Mesendoderm (in vitro differentiated cells): ENCODE results near the gene LCE3D.
"Not testable (repeated sequence)": the region's sequence is repeated elsewhere in the genome, so short reads cannot be mapped to it uniquely, and the experiment has no call there.

ENCODE experiments used
- DNase-seq: peaks from one replicate; pipeline ENCODE4 v3.0.0; 2013
- H2AK5ac ChIP-seq: 2 replicates; pipeline ENCODE4 v1.6.1; 2013; ENCODE audit warnings: low read length, inconsistent platforms
- H2BK120ac ChIP-seq: 2 replicates; pipeline ENCODE4 v1.6.1; 2013; ENCODE audit warnings: low read depth, mild to moderate bottlenecking, low read length, moderate library complexity, mixed read lengths
- H2BK15ac ChIP-seq: replicated peaks from 2 replicates; pipeline ENCODE4 v1.6.1; 2013; ENCODE audit warnings: low read depth, mild to moderate bottlenecking, moderate library complexity
- H2BK5ac ChIP-seq: 2 replicates; pipeline ENCODE4 v1.6.1; 2013; ENCODE audit warnings: low read length, inconsistent platforms
- H3K18ac ChIP-seq: 2 replicates; pipeline ENCODE4 v1.6.1; 2013; ENCODE audit warnings: mild to moderate bottlenecking, low read length, mixed read lengths
- H3K23ac ChIP-seq: one replicate; pipeline ENCODE4 v1.6.1; 2013; ENCODE audit warnings: low read length
- H3K27ac ChIP-seq: 2 replicates; pipeline ENCODE4 v1.5.1; 2013; ENCODE audit warnings: low read depth, mild to moderate bottlenecking, inconsistent platforms, low read length, moderate library complexity
- H3K27me3 ChIP-seq: 2 replicates; pipeline ENCODE4 v1.6.1; 2013; ENCODE audit warnings: low read length, control low read depth, mild to moderate bottlenecking, inconsistent platforms; ENCODE audit not compliant: insufficient read depth, poor library complexity
- H3K36me3 ChIP-seq: 2 replicates; pipeline ENCODE4 v1.6.1; 2013; ENCODE audit warnings: low read length, inconsistent platforms; ENCODE audit not compliant: control insufficient read depth, insufficient read depth
- H3K4ac ChIP-seq: one replicate; pipeline ENCODE4 v1.6.1; 2013; ENCODE audit warnings: low read depth, mild to moderate bottlenecking, low read length, moderate library complexity
- H3K4me1 ChIP-seq: 2 replicates; pipeline ENCODE4 v1.6.1; 2013; ENCODE audit warnings: low read depth, low read length, inconsistent platforms; ENCODE audit not compliant: control insufficient read depth
- H3K4me2 ChIP-seq: 2 replicates; pipeline ENCODE4 v1.6.1; 2013; ENCODE audit warnings: low read length
- H3K4me3 ChIP-seq: 2 replicates; pipeline ENCODE4 v1.5.1; 2013; ENCODE audit warnings: mild to moderate bottlenecking, low read length
- H3K56ac ChIP-seq: one replicate; pipeline ENCODE4 v1.6.1; 2013; ENCODE audit warnings: low read length
- H3K79me1 ChIP-seq: 2 replicates; pipeline ENCODE4 v1.6.1; 2013; ENCODE audit warnings: low read length, inconsistent platforms
- H3K79me2 ChIP-seq: 2 replicates; pipeline ENCODE4 v1.6.1; 2013; ENCODE audit warnings: mild to moderate bottlenecking, low read length; ENCODE audit not compliant: control insufficient read depth, insufficient read depth
- H3K9ac ChIP-seq: 2 replicates; pipeline ENCODE4 v1.6.1; 2013; ENCODE audit warnings: low read length, inconsistent platforms
- H4K5ac ChIP-seq: one replicate; pipeline ENCODE4 v1.6.1; 2013; ENCODE audit warnings: low read length
- H4K8ac ChIP-seq: one replicate; pipeline ENCODE4 v1.6.1; 2013; ENCODE audit warnings: low read depth, mild to moderate bottlenecking, control low read depth, low read length, moderate library complexity
- WGBS: extraction: QIAGEN DNeasy Blood & Tissue Kit; methylation state at CpG from one replicate; pipeline ENCODE4 v1.1.7; 2013; ENCODE audit warnings: low lambda C conversion rate, missing lambda C conversion rate; ENCODE audit not compliant: insufficient coverage; ENCODE audit errors: extremely low coverage; 5-methylcytosine and 5-hydroxymethylcytosine counted together

LCE3D gene

GRCh38 chr1:152599934-152600333 is 19.6 kb upstream of the LCE3D start, which contains the start of gene LCE3C:
LCE3C (plus strand) TSS chr1:152600234; CDS start chr1:152600732, 498 bp downstream.
- Histone ChIP-seq H3K79me2 (no peaks in the 10 kb centered on the region), H3K9ac (no peak within 1 kb of the TSS), H3K27ac (no peak within 1 kb of the TSS), H3K4me3 (no peak within 1 kb of the TSS), H3K79me1 (no peaks in the 10 kb centered on the region), H3K18ac (no peak within 1 kb of the TSS), H3K4me2 (no peak within 1 kb of the TSS), H4K5ac (no peak within 1 kb of the TSS), H2BK15ac (no peak within 1 kb of the TSS), H2BK5ac (no peak within 1 kb of the TSS), H3K36me3 (no peaks in the 10 kb centered on the region), H4K8ac (no peak within 1 kb of the TSS), H3K4ac (no peak within 1 kb of the TSS), H3K4me1 (no peaks in the 10 kb centered on the region), H2AK5ac (no peak within 1 kb of the TSS), H3K56ac (no peak within 1 kb of the TSS), H3K27me3 (no peaks in the 10 kb centered on the region), H2BK120ac (no peak within 1 kb of the TSS), H3K23ac (no peak within 1 kb of the TSS)
- no CpG with 5 or more reads among the region's 4 CpGs for WGBS
- no peak for DNase-seq

GRCh38 chr1:152596986-152597385 is 16.7 kb upstream of the LCE3D start:
- Histone ChIP-seq H4K5ac (no peak overlapping the region), H3K9ac (no peak overlapping the region), H2BK5ac (no peak overlapping the region), H3K79me1 (no peaks in the 10 kb centered on the region), H2BK15ac (no peak overlapping the region), H3K23ac (no peak overlapping the region), H4K8ac (no peak overlapping the region), H3K56ac (no peak overlapping the region), H3K4me1 (no peaks in the 10 kb centered on the region), H2AK5ac (no peak overlapping the region), H2BK120ac (no peak overlapping the region), H3K18ac (no peak overlapping the region), H3K4me3 (no peak overlapping the region), H3K27ac (no peak overlapping the region), H3K27me3 (no peaks in the 10 kb centered on the region), H3K4ac (no peak overlapping the region), H3K79me2 (no peaks in the 10 kb centered on the region), H3K36me3 (no peaks in the 10 kb centered on the region), H3K4me2 (no peak overlapping the region)
- no peak for DNase-seq
- WGBS, result no CpG with 5 or more reads among the region's 2 CpGs

- Histone ChIP-seq H3K56ac (no peak overlapping the region), H4K8ac (no peak overlapping the region), H2AK5ac (no peak overlapping the region), H3K23ac (no peak overlapping the region), H3K79me2 (no peaks in the 10 kb centered on the region), H3K4me1 (no peaks in the 10 kb centered on the region), H4K5ac (no peak overlapping the region), H3K27me3 (no peaks in the 10 kb centered on the region), H3K9ac (no peak overlapping the region), H2BK120ac (no peak overlapping the region), H3K4me2 (no peak overlapping the region), H2BK15ac (no peak overlapping the region), H2BK5ac (no peak overlapping the region), H3K4me3 (no peak overlapping the region), H3K18ac (no peak overlapping the region), H3K27ac (no peak overlapping the region), H3K79me1 (no peaks in the 10 kb centered on the region), H3K36me3 (no peaks in the 10 kb centered on the region), H3K4ac (no peak overlapping the region)
- no CpG with 5 or more reads among the region's 1 CpG for WGBS
- DNase-seq, result no peak
Observed at GRCh38 chr1:152585586-152585985, 5.3 kb upstream of the LCE3D start.

- H3K4me3 ChIP-seq, result no peak overlapping the region
- H3K36me3 ChIP-seq, result no peaks in the 10 kb centered on the region
- no peak for DNase-seq
- no peak overlapping the region for H3K27ac ChIP-seq
- no peak overlapping the region for H3K4ac ChIP-seq
- H3K9ac ChIP-seq, result no peak overlapping the region
- H3K79me2 ChIP-seq, result no peaks in the 10 kb centered on the region
- H3K23ac ChIP-seq, result no peak overlapping the region
- H3K4me2 ChIP-seq, result no peak overlapping the region
- H4K5ac ChIP-seq, result no peak overlapping the region
- H3K18ac ChIP-seq, result no peak overlapping the region
- H2BK120ac ChIP-seq, result no peak overlapping the region
- H3K79me1 ChIP-seq, result no peaks in the 10 kb centered on the region
- WGBS, result no CpG with 5 or more reads among the region's 1 CpG
- H2BK15ac ChIP-seq, result no peak overlapping the region
- H3K27me3 ChIP-seq, result no peaks in the 10 kb centered on the region
- H3K56ac ChIP-seq, result no peak overlapping the region
- H3K4me1 ChIP-seq, result no peaks in the 10 kb centered on the region
- H2AK5ac ChIP-seq, result no peak overlapping the region
- H4K8ac ChIP-seq, result no peak overlapping the region
- H2BK5ac ChIP-seq, result no peak overlapping the region
Observed at GRCh38 chr1:152582647-152583046, 2.3 kb upstream of the LCE3D start.

GRCh38 chr1:152579526-152579925 is 790 bp downstream of the LCE3D start:
- H3K4me3 ChIP-seq, H2BK15ac ChIP-seq, H3K18ac ChIP-seq, H3K4me1 ChIP-seq, H3K27me3 ChIP-seq, H3K36me3 ChIP-seq, H3K27ac ChIP-seq, H2BK5ac ChIP-seq, H3K79me2 ChIP-seq, H3K4me2 ChIP-seq, DNase-seq, H3K23ac ChIP-seq, H4K5ac ChIP-seq, H3K9ac ChIP-seq, H3K4ac ChIP-seq, H4K8ac ChIP-seq, H2AK5ac ChIP-seq, H3K79me1 ChIP-seq, H3K56ac ChIP-seq, H2BK120ac ChIP-seq: not testable (repeated sequence)
- no CpG with 5 or more reads among the region's 9 CpGs for WGBS

- Histone ChIP-seq H3K18ac (no peak overlapping the region), H3K36me3 (no peaks in the 10 kb centered on the region), H2BK15ac (no peak overlapping the region), H3K4me3 (no peak overlapping the region), H3K4me2 (no peak overlapping the region), H3K23ac (no peak overlapping the region), H3K4me1 (no peaks in the 10 kb centered on the region), H3K9ac (no peak overlapping the region), H3K79me1 (no peaks in the 10 kb centered on the region), H4K8ac (no peak overlapping the region), H2AK5ac (no peak overlapping the region), H3K79me2 (no peaks in the 10 kb centered on the region), H2BK120ac (no peak overlapping the region), H4K5ac (no peak overlapping the region), H3K4ac (no peak overlapping the region), H3K27me3 (no peaks in the 10 kb centered on the region), H2BK5ac (no peak overlapping the region), H3K56ac (no peak overlapping the region), H3K27ac (no peak overlapping the region)
- DNase-seq, result no peak
- no CpG with 5 or more reads among the region's 2 CpGs for WGBS
Observed at GRCh38 chr1:152577168-152577567, 3.1 kb downstream of the LCE3D start.
